Measurements from ENCODE around the gene SLC35B3. TPM values are rescaled to one million over a fixed set of nuclear protein-coding genes. Genes with fewer than 3 reads are reported as not detected.
A peak's percentile ranks its signal among the peaks of the same experiment; 100 is the strongest.

Gene SLC35B3
- total and polyA plus RNA-seq, 9 of the 15 experiments (the other 6 are each of a cell fraction or from before 2014, with no cell fraction given): 7.6 to 19.1 (median 11.3) TPM

DNA sequence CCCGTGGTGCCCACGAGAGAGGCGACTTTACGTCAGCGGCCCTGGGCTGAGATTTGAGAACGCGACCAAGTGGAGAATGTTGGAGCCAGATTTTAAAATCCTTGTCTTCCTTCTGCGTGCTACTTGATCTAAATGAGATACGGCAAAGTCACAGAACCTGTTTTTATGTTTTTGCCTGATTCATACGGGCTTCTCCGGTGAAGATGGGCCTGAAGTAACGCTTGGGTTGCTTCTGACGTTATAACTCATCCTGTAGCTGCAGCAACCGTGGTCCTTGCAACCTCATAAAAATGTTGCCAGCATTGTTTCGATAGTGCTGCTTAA lies 462 bp upstream of the SLC35B3 start (continued):
- no peak for TF ChIP-seq ZNF165 (CRISPR knock-in tag; IDR thresholded peaks at IDR 0.05; ENCODE audit: borderline replicate concordance)
- TF ChIP-seq ZNF316 (IDR thresholded peaks at IDR 0.05): no peak
- TF ChIP-seq L3MBTL2 (IDR thresholded peaks at IDR 0.05): peak; percentile 67; the same call in 1 of the 2 replicates
- TF ChIP-seq TAF9B (IDR thresholded peaks at IDR 0.05; ENCODE audit: partially characterized antibody): no peak
- no peak for TF ChIP-seq CHD4 (IDR thresholded peaks at IDR 0.05; ENCODE audit: insufficient read depth, insufficient replicate concordance, low read depth, low read length, poor library complexity, severe bottlenecking)
- TF ChIP-seq, protein P1, sequence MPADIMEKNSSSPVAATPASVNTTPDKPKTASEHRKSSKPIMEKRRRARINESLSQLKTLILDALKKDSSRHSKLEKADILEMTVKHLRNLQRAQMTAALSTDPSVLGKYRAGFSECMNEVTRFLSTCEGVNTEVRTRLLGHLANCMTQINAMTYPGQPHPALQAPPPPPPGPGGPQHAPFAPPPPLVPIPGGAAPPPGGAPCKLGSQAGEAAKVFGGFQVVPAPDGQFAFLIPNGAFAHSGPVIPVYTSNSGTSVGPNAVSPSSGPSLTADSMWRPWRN (IDR thresholded peaks at IDR 0.05; ENCODE audit: low read depth): no peak
- TF ChIP-seq, protein P2, sequence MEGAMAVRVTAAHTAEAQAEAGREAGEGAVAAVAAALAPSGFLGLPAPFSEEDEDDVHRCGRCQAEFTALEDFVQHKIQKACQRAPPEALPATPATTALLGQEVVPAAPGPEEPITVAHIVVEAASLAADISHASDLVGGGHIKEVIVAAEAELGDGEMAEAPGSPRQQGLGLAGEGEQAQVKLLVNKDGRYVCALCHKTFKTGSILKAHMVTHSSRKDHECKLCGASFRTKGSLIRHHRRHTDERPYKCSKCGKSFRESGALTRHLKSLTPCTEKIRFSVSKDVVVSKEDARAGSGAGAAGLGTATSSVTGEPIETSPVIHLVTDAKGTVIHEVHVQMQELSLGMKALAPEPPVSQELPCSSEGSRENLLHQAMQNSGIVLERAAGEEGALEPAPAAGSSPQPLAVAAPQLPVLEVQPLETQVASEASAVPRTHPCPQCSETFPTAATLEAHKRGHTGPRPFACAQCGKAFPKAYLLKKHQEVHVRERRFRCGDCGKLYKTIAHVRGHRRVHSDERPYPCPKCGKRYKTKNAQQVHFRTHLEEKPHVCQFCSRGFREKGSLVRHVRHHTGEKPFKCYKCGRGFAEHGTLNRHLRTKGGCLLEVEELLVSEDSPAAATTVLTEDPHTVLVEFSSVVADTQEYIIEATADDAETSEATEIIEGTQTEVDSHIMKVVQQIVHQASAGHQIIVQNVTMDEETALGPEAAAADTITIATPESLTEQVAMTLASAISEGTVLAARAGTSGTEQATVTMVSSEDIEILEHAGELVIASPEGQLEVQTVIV (CRISPR knock-in tag; IDR thresholded peaks at IDR 0.05; ENCODE audit: borderline replicate concordance): no peak
- TF ChIP-seq TRIM28 (IDR thresholded peaks at IDR 0.05): 0 out of 2 replicates have a peak, but pooled peaks have one; percentile 4
- peak; percentile 87 for TF ChIP-seq ZFX (CRISPR knock-in tag; IDR thresholded peaks at IDR 0.05)
- no peak for TF ChIP-seq ILF3 (IDR thresholded peaks at IDR 0.05; ENCODE audit: borderline replicate concordance)
- TF ChIP-seq YBX1 (IDR thresholded peaks at IDR 0.05): no peak
- no peak for TF ChIP-seq POLR2AphosphoS5 (IDR thresholded peaks at IDR 0.05; ENCODE audit: control insufficient read depth, insufficient read depth, low read depth, low read length)
- TF ChIP-seq ZNF12 (CRISPR knock-in tag; IDR thresholded peaks at IDR 0.05): no peak
- no peak for TF ChIP-seq ZBTB17 (CRISPR knock-in tag; IDR thresholded peaks at IDR 0.05)
- 0 out of 2 replicates have a peak, but pooled peaks have one; percentile 25 for TF ChIP-seq ZNF134 (CRISPR knock-in tag; conservative IDR thresholded peaks at IDR 0.05)
- TF ChIP-seq, protein P3, sequence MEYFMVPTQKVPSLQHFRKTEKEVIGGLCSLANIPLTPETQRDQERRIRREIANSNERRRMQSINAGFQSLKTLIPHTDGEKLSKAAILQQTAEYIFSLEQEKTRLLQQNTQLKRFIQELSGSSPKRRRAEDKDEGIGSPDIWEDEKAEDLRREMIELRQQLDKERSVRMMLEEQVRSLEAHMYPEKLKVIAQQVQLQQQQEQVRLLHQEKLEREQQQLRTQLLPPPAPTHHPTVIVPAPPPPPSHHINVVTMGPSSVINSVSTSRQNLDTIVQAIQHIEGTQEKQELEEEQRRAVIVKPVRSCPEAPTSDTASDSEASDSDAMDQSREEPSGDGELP (CRISPR knock-in tag; IDR thresholded peaks at IDR 0.05; ENCODE audit: borderline replicate concordance): 0 out of 2 replicates have a peak, but pooled peaks have one; percentile 7
- TF ChIP-seq, protein P4, sequence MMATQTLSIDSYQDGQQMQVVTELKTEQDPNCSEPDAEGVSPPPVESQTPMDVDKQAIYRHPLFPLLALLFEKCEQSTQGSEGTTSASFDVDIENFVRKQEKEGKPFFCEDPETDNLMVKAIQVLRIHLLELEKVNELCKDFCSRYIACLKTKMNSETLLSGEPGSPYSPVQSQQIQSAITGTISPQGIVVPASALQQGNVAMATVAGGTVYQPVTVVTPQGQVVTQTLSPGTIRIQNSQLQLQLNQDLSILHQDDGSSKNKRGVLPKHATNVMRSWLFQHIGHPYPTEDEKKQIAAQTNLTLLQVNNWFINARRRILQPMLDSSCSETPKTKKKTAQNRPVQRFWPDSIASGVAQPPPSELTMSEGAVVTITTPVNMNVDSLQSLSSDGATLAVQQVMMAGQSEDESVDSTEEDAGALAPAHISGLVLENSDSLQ (IDR thresholded peaks at IDR 0.05): no peak
- TF ChIP-seq, protein P5, sequence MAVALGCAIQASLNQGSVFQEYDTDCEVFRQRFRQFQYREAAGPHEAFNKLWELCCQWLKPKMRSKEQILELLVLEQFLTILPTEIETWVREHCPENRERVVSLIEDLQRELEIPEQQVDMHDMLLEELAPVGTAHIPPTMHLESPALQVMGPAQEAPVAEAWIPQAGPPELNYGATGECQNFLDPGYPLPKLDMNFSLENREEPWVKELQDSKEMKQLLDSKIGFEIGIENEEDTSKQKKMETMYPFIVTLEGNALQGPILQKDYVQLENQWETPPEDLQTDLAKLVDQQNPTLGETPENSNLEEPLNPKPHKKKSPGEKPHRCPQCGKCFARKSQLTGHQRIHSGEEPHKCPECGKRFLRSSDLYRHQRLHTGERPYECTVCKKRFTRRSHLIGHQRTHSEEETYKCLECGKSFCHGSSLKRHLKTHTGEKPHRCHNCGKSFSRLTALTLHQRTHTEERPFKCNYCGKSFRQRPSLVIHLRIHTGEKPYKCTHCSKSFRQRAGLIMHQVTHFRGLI (CRISPR knock-in tag; IDR thresholded peaks at IDR 0.05): 0 out of 2 replicates have a peak, but pooled peaks have one; percentile 50
- TF ChIP-seq RFX7 (CRISPR knock-in tag; IDR thresholded peaks at IDR 0.05): no peak
- TF ChIP-seq CREB1 (IDR thresholded peaks at IDR 0.05): 0 out of 2 replicates have a peak, but pooled peaks have one; percentile 6
- no peak for TF ChIP-seq CREB1 (CRISPR knock-in tag; IDR thresholded peaks at IDR 0.05)

Measured in K562 (cell line).